NCI-H2196 (cell line): Measurements from ENCODE around the gene DDR1.
A peak's percentile ranks its signal among the peaks of the same experiment; 100 is the strongest.

Source experiments
- DNase-seq: peaks from one replicate; lab custom pipeline; 2025; ENCODE audit not compliant: unreplicated experiment; lab: John Stamatoyannopoulos, UW

DDR1 gene

GRCh38 chr6:30880698-30881252, 3.5 kb upstream of the DDR1 start:
- no peak for DNase-seq

GRCh38 chr6:30881392-30882203, 2.7 kb upstream of the DDR1 start:
- no peak for DNase-seq

GRCh38 chr6:30882204-30882758, 2.0 kb upstream of the DDR1 start:
- DNase-seq: no peak

DNA sequence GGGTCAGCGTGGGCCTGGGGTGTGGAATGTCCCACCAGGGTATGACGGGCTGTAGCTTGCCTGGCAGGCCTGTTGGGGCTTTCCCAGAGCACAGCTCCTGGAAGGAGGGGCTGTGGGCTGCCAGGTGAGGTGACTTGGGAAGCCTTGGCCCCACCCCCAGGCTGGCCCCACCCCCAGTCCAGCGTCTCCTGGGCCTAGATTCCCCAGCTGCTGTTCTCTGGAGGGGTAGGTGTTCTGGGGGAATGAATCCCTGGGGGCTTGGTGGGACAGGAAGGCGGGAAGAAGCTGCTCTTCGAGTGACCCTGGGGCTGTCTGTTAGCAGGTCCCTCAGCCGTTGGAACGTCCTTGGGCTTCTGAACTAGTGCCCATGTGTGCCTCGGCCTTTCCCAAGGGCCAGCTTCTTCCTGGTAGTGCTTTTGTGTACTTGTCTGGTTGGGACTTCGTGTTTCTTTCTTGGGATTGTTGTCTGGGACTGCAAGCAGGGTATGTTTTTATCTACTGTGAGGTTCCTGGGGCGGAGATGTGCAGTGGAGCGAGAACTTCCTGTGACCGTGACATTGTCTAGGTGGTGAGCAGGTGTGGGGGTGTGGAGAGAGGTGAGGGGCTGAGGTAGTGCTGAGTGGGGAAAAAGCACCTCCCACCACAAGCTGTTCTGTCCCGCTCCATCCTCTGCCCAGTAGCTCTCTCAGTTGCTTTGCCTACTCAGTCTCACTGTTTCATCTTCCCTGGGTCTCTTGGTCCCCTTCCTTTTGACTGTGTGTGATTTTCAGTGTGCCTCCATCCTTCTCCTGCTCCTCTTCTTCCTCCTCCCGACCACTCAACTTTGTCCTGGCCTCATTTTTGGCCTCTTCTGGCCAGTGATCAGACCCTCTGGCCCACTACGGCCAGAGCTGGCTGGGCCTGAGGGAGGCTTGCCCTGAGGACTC, 1.3 kb upstream of the DDR1 start:
- peak; percentile 69 for DNase-seq

GRCh38 chr6:30884521-30885480, 482 bp downstream of the DDR1 start:
- peak; percentile 19 for DNase-seq

DNA sequence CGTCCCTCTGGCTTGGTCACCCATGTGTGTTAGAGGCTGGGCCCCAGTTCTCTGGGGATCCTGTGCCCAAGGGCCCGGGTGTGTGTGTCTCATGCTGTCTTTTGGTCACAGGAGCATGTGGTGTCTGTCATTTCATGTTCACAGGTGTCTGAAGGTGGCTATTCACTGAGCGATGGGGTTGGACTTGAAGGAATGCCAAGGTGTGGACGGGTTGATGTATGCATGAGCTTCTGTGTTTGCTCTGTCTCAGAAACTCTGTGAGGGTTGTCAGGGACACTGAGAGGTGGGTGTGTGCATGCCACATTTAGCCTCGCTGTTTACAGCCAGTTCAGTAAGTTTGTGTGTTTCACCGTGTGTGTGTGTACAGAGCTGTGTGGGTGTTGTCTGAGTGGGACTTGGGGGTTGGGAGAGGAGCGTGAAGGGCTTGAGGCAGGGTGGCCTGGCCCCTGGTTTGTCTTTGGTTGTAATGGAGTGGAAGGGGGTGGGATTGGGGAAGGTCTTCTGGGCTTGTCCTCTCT, 1.2 kb downstream of the DDR1 start:
- peak; percentile 32 for DNase-seq

DNA sequence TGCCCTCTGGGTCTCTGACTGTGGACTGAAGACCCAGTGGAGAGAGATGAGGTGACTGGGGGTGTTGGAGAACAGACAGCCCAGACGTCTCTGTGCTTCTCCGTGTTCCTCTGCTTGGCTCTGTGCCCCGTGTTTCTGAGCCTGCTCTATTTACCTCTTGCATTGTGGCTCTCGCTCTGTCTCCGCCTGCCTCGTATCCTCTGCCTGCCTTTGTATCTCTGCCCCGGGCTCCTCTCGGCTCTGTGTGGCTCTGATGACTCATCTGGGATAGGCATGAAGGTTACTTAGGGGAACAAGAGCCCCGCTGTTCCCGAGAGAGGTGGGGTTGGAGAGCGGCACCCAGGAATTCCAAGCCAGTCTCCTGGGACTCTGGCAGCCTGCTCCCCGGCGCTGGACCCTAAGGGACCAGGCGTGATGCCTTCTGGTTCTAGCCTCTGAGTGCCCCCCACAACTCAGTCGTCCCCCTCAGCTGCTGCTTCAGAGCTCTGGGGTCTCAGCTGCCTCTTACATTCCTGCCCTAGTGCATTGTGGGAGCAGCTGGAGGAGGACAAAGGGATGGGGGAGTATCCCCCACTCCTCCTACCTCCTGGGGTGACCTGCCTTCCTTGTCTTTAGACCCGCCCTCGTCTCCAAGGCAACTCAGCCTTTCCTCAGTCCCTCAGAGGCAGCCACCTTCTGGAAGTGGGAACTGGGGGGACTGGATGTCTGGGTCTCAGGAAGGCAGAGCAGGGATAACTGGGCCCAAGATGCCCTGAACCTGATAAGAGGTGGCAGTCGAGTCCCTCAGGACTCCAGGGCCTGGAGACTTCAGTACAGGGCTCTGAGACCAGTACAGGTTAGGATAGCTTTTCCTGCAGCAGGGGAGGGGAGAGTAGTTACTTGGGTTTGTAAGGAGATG, 1.9 kb downstream of the DDR1 start:
- DNase-seq: peak; percentile 52

DNA sequence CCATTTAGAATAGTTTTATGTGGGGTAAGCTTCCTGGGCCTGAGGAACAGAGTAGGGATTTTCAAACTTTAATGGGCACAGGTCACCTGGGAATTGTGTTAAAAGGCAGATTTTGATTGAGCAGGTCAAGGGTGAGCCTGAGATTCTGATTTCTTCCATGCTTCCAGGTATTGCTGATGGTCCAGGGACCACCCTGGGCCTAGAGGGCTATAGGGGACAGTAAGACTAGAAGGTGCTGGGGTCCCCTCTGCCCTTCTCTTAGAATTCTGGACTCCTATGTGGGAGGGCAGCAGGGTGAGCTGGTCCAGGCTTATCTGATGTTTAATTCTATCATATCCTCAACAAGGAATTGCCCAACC, 2.6 kb downstream of the DDR1 start:
- DNase-seq: no peak

DNA sequence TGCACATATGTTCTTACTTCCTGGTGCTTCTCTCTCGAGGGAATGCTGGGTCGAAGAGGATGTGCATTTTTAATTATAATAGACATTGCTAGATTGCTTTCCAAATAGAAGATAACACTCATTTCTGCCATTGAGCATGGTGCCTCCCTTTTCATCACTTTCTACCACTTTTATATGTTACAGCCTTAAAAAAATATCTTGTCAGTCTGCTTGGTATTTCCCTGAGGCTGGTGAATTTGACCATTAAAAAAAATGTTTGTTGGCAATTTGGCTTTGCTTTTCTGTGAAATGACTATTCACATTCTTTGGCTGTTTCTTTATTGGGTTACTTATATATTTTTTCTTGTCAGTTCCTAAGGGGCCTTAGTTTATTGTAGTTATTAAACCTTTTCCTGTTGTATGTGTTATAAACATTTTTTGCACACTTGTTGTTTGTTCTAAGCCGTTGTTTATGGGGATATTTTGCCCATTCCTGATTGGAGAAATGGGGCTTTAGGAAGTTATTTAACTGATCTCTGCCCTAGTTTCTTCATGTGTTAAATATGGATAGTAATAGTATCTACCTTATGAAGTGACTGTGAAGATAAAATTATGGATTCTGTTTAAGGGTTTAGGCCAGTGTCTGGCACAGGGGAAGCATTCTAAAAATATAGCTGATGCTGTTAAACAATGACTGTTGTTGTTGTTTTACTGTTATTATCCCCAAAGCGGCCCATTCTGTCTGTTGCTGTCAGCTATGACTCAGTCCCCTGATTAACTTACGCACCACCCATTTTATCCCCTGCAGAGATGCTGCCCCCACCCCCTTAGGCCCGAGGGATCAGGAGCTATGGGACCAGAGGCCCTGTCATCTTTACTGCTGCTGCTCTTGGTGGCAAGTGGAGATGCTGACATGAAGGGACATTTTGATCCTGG, 3.8 kb downstream of the DDR1 start:
- DNase-seq: no peak

- DNase-seq: no peak
Observed at GRCh38 chr6:30888816-30889495, 4.6 kb downstream of the DDR1 start.

GRCh38 chr6:30889496-30889885, 5.2 kb downstream of the DDR1 start:
- no peak for DNase-seq

DNA sequence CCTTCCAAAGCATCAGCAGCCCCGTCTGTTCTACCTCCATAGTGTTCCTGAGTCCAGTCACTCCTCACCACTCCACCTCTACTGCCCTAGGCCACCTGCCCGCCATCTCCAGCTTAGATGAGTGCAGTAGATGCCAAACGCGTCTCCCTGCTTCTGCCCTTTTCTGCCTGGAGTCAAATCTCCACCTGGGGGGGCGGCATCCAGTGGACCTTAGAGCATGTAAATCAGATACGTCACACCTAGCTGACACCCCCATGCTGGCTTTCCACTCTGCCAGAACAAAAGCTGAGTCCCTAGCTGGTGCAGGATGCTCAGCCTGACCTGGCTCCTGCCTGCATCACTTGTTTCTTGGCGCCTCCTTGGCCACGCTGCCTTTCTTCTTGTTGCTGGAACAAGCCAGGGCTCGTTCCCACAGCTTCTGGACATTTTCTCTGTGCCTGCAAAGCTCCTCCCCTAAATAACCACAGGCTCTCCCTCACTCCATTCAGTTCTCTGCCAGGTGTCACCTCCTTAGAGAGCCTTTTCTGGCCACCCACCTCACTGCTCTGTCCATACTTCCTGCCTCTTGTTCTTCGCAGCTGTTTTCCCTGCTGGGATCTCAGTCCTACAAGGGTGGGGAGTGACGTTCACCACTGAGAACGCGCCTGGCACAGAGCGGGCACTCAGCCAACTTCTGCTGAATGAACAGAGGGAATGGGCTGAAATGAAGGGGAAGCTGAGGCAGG, 5.8 kb downstream of the DDR1 start:
- peak; percentile 83 for DNase-seq

- no peak for DNase-seq
Observed at GRCh38 chr6:30890646-30891449, 6.5 kb downstream of the DDR1 start.

GRCh38 chr6:30891450-30891723, 7.1 kb downstream of the DDR1 start:
- no peak for DNase-seq

DNA sequence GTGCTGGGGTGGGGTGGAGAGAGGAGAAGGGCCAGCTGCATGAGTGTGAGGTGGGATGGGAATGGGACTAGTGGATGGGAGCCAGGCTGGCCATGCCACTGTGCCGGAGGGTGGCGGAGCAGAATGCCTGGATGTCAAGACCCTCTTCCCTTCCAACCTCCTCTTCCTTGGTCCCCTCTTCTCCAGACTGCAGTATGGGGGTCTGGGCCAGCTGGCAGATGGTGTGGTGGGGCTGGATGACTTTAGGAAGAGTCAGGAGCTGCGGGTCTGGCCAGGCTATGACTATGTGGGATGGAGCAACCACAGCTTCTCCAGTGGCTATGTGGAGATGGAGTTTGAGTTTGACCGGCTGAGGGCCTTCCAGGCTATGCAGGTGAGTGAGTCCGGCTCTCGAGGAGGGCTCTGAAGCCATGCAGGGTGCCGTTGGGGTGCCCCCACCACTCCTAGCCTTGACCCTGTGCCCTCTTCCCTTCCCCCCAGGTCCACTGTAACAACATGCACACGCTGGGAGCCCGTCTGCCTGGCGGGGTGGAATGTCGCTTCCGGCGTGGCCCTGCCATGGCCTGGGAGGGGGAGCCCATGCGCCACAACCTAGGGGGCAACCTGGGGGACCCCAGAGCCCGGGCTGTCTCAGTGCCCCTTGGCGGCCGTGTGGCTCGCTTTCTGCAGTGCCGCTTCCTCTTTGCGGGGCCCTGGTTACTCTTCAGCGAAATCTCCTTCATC, 7.7 kb downstream of the DDR1 start:
- DNase-seq: no peak
